ENCODE results near the gene GNAS-AS1.
A peak's percentile ranks its signal among the peaks of the same experiment; 100 is the strongest.

Gene GNAS-AS1

DNA sequence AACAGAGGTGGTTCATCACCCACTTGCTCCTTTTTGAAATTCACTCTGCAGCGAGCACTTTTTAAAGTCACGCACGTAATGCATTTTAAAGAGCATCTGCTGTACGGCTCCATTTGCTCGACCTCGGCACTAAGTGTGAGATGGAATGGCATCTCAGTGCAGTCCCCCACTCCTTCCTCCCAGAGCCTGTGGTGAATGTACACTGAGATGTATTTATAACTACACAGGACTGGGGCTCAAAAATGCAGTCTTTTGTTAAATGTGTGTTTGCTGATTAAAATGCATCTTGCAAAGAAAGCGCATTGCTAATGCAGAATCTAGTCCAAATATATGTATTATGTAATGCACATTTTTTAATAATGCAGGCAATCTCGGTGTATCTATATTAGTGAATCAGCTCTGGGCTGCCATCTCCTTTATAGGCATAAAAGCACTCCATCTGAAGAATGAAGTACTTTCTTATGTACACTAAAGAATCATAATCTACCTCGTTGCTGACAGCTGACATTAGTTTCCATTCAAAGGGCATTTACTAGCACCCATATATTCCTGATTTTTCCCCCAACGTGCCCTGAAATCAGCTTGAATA lies 14.0 kb downstream of the GNAS-AS1 start:
- H4K8ac ChIP-seq (ENCODE audit: low read depth, low read length) = no peak overlapping the region
- no peak overlapping the region for H3K18ac ChIP-seq (ENCODE audit: low read length)
- no peak overlapping the region for H3K4me3 ChIP-seq (ENCODE audit: low read depth, low read length)
- no peak overlapping the region for H3K9ac ChIP-seq (ENCODE audit: low read length)
- peaks cover 9 to 20% of the 10 kb centered on the region in 2 experiments for H3K36me3 ChIP-seq (ENCODE audit: control insufficient read depth in 1 of 2, insufficient read depth in 2 of 2, low read length in 2 of 2)
- no peak overlapping the region for H2AFZ ChIP-seq (ENCODE audit: insufficient read depth, low read length, poor library complexity)
- no peak overlapping the region for H4K12ac ChIP-seq (ENCODE audit: low read depth, low read length)
- no peak overlapping the region for H2BK120ac ChIP-seq (ENCODE audit: insufficient read depth, low read length, poor library complexity)
- H3K79me1 ChIP-seq (ENCODE audit: low read length) = no peaks in the 10 kb centered on the region
- no peak overlapping the region for H2BK12ac ChIP-seq (ENCODE audit: low read length)
- no peak overlapping the region for H3K14ac ChIP-seq (ENCODE audit: low read length)
- H3K9me3 ChIP-seq (ENCODE audit: insufficient read depth, low read depth, low read length) = peaks cover 2% of the 10 kb centered on the region
- H3K4me2 ChIP-seq (ENCODE audit: low read length) = no peak overlapping the region
- no peak overlapping the region for H3K23ac ChIP-seq (ENCODE audit: low read length)
- no peak overlapping the region for H4K91ac ChIP-seq (ENCODE audit: low read depth, low read length)
- no peak overlapping the region for H2AK5ac ChIP-seq (ENCODE audit: low read length)
- H3K4ac ChIP-seq (ENCODE audit: low read depth, low read length) = no peak overlapping the region
- no CpG with 5 or more reads among the region's 10 CpGs for WGBS (ENCODE audit: extremely low coverage, insufficient coverage, insufficient read length)
- H3K27ac ChIP-seq (ENCODE audit: low read depth, low read length) = no peak overlapping the region
- H3K27me3 ChIP-seq (ENCODE audit: insufficient read depth, low read length) = peaks cover 22% of the 10 kb centered on the region
- no peaks in the 10 kb centered on the region for H3K79me2 ChIP-seq (ENCODE audit: control insufficient read depth, insufficient read depth, low read length, poor library complexity)
- no peak for DNase-seq
- H2BK5ac ChIP-seq (ENCODE audit: low read depth, low read length, poor library complexity) = no peak overlapping the region
- peaks cover 3 to 8% of the 10 kb centered on the region in 2 experiments for H3K4me1 ChIP-seq (ENCODE audit: control insufficient read depth in 1 of 2, insufficient read depth in 2 of 2, low read length in 2 of 2)

DNA sequence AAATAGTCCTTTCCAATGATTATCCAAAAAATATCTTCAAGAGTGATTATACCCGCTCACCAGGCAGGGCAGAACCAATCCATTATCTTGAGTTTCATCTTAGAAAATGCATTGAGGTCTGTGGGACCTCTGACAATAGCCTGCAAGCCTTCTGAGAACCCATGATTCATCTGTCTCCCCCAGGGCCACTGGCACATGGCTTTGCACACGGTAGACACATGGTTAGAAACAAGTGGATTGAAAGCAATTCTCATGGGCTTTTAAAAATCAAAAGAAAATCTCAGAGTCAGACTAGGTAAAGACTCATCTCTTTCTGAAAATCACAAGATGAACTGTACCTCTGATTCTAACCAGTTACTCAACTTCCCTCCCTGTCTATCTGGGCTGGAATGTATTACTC lies 15.5 kb downstream of the GNAS-AS1 start:
- Histone ChIP-seq H3K79me1 (ENCODE audit: low read length) (no peaks in the 10 kb centered on the region), H4K8ac (ENCODE audit: low read depth, low read length) (no peak overlapping the region), H4K91ac (ENCODE audit: low read depth, low read length) (no peak overlapping the region), H2BK5ac (ENCODE audit: low read depth, low read length, poor library complexity) (no peak overlapping the region), H3K4ac (ENCODE audit: low read depth, low read length) (no peak overlapping the region), H4K12ac (ENCODE audit: low read depth, low read length) (no peak overlapping the region), H2AK5ac (ENCODE audit: low read length) (no peak overlapping the region), H3K9me3 (ENCODE audit: insufficient read depth, low read depth, low read length) (peaks cover 5% of the 10 kb centered on the region), H3K36me3 (ENCODE audit: control insufficient read depth in 1 of 2, insufficient read depth in 2 of 2, low read length in 2 of 2) (peaks cover 0 to 8% of the 10 kb centered on the region in 2 experiments), H3K14ac (ENCODE audit: low read length) (no peak overlapping the region), H3K18ac (ENCODE audit: low read length) (no peak overlapping the region), H3K4me2 (ENCODE audit: low read length) (no peak overlapping the region), H3K9ac (ENCODE audit: low read length) (no peak overlapping the region), H2BK120ac (ENCODE audit: insufficient read depth, low read length, poor library complexity) (no peak overlapping the region), H3K4me3 (ENCODE audit: low read depth, low read length) (no peak overlapping the region), H2BK12ac (ENCODE audit: low read length) (no peak overlapping the region), H2AFZ (ENCODE audit: insufficient read depth, low read length, poor library complexity) (no peak overlapping the region), H3K4me1 (ENCODE audit: control insufficient read depth in 1 of 2, insufficient read depth in 2 of 2, low read length in 2 of 2) (peaks cover 3 to 8% of the 10 kb centered on the region in 2 experiments), H3K27ac (ENCODE audit: low read depth, low read length) (no peak overlapping the region), H3K23ac (ENCODE audit: low read length) (no peak overlapping the region), H3K27me3 (ENCODE audit: insufficient read depth, low read length) (peaks cover 12% of the 10 kb centered on the region), H3K79me2 (ENCODE audit: control insufficient read depth, insufficient read depth, low read length, poor library complexity) (no peaks in the 10 kb centered on the region)
- no peak for DNase-seq
- WGBS (ENCODE audit: extremely low coverage, insufficient coverage, insufficient read length) = no CpG with 5 or more reads among the region's 2 CpGs

DNA sequence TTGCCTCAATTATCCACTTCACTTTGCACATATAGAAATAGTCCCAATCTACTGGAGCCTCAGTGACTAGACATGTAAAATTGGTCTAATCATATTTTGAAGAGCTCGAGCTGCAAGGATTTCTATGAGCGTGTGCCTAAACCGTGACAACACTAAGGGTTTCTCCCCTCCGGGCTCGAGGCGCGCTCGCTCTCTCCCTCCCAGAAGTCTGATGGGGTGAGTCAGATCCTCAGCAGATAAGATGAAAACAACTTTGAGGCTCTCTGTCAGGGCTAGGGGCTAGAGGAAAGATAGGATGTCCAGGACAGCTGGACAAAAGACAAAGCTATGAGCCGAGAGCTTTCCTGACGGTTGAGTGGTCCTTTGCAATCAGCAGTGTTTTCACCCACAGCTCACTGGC lies 16.8 kb downstream of the GNAS-AS1 start:
- WGBS (ENCODE audit: extremely low coverage, insufficient coverage, insufficient read length) = no CpG with 5 or more reads among the region's 10 CpGs
- Histone ChIP-seq H2AFZ (ENCODE audit: insufficient read depth, low read length, poor library complexity) (no peak overlapping the region), H2BK5ac (ENCODE audit: low read depth, low read length, poor library complexity) (no peak overlapping the region), H2BK12ac (ENCODE audit: low read length) (no peak overlapping the region), H3K27ac (ENCODE audit: low read depth, low read length) (no peak overlapping the region), H3K4ac (ENCODE audit: low read depth, low read length) (no peak overlapping the region), H3K79me2 (ENCODE audit: control insufficient read depth, insufficient read depth, low read length, poor library complexity) (no peaks in the 10 kb centered on the region), H3K4me2 (ENCODE audit: low read length) (no peak overlapping the region), H3K9me3 (ENCODE audit: insufficient read depth, low read depth, low read length) (peaks cover 8% of the 10 kb centered on the region), H3K4me1 (ENCODE audit: control insufficient read depth in 1 of 2, insufficient read depth in 2 of 2, low read length in 2 of 2) (peaks cover 3 to 8% of the 10 kb centered on the region in 2 experiments), H3K23ac (ENCODE audit: low read length) (no peak overlapping the region), H3K79me1 (ENCODE audit: low read length) (no peaks in the 10 kb centered on the region), H3K36me3 (ENCODE audit: control insufficient read depth in 1 of 2, insufficient read depth in 2 of 2, low read length in 2 of 2) (peaks cover 0 to 4% of the 10 kb centered on the region in 2 experiments), H3K14ac (ENCODE audit: low read length) (no peak overlapping the region), H4K12ac (ENCODE audit: low read depth, low read length) (no peak overlapping the region), H3K4me3 (ENCODE audit: low read depth, low read length) (no peak overlapping the region), H4K91ac (ENCODE audit: low read depth, low read length) (no peak overlapping the region), H4K8ac (ENCODE audit: low read depth, low read length) (no peak overlapping the region), H2BK120ac (ENCODE audit: insufficient read depth, low read length, poor library complexity) (no peak overlapping the region), H3K9ac (ENCODE audit: low read length) (no peak overlapping the region), H3K27me3 (ENCODE audit: insufficient read depth, low read length) (peaks cover 1% of the 10 kb centered on the region), H3K18ac (ENCODE audit: low read length) (no peak overlapping the region), H2AK5ac (ENCODE audit: low read length) (no peak overlapping the region)
- peak; percentile 89 to 93 for DNase-seq

DNA sequence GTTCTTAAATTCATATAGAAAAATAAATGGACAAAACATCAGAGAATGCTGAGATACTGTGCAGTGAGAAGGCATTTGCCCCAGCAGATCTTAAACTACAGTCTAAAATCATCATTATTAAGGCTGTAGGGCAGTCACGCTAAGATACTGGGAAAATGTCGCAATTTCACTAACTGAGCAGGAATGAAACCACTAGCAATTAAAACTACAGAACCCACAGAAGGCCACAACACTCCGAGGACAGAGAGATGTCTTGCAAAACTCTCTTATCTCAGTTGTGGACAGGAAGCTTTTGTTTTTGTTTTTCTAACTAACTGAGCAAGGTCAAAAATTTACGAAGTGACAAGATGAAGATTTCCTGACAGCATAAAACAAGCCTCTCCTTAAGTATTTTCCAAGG lies 18.2 kb downstream of the GNAS-AS1 start:
- Histone ChIP-seq H3K27me3 (ENCODE audit: insufficient read depth, low read length) (no peaks in the 10 kb centered on the region), H3K4me2 (ENCODE audit: low read length) (no peak overlapping the region), H3K14ac (ENCODE audit: low read length) (no peak overlapping the region), H3K27ac (ENCODE audit: low read depth, low read length) (no peak overlapping the region), H3K23ac (ENCODE audit: low read length) (no peak overlapping the region), H3K4ac (ENCODE audit: low read depth, low read length) (no peak overlapping the region), H2AFZ (ENCODE audit: insufficient read depth, low read length, poor library complexity) (no peak overlapping the region), H2AK5ac (ENCODE audit: low read length) (no peak overlapping the region), H3K36me3 (ENCODE audit: control insufficient read depth in 1 of 2, insufficient read depth in 2 of 2, low read length in 2 of 2) (peaks cover 0 to 4% of the 10 kb centered on the region in 2 experiments), H3K9ac (ENCODE audit: low read length) (no peak overlapping the region), H4K8ac (ENCODE audit: low read depth, low read length) (no peak overlapping the region), H2BK12ac (ENCODE audit: low read length) (no peak overlapping the region), H2BK120ac (ENCODE audit: insufficient read depth, low read length, poor library complexity) (no peak overlapping the region), H3K18ac (ENCODE audit: low read length) (no peak overlapping the region), H3K4me1 (ENCODE audit: control insufficient read depth in 1 of 2, insufficient read depth in 2 of 2, low read length in 2 of 2) (peaks cover 3 to 8% of the 10 kb centered on the region in 2 experiments), H4K12ac (ENCODE audit: low read depth, low read length) (no peak overlapping the region), H2BK5ac (ENCODE audit: low read depth, low read length, poor library complexity) (no peak overlapping the region), H3K4me3 (ENCODE audit: low read depth, low read length) (no peak overlapping the region), H3K9me3 (ENCODE audit: insufficient read depth, low read depth, low read length) (peaks cover 8% of the 10 kb centered on the region), H3K79me2 (ENCODE audit: control insufficient read depth, insufficient read depth, low read length, poor library complexity) (no peaks in the 10 kb centered on the region), H4K91ac (ENCODE audit: low read depth, low read length) (no peak overlapping the region), H3K79me1 (ENCODE audit: low read length) (no peaks in the 10 kb centered on the region)
- no CpG with 5 or more reads among the region's 4 CpGs for WGBS (ENCODE audit: extremely low coverage, insufficient coverage, insufficient read length)
- DNase-seq = peak; percentile 38 to 79

All from trophoblast cell (in vitro differentiated cells and primary cell).